HCT116 (cell line): ENCODE results near the gene SEL1L3.

Experiments used
- CEBPB ChIP-seq: IDR thresholded peaks from 2 replicates; pipeline ENCODE4 v1.6.1; 2012; ENCODE audit warnings: low read depth
- EGR1 ChIP-seq: IDR thresholded peaks from 2 replicates; pipeline ENCODE4 v1.6.1; 2012; ENCODE audit warnings: low read depth
- EZH2 ChIP-seq: fragments of 200-600 bp; sonication (generic); IDR thresholded peaks from 2 replicates; pipeline ENCODE4 v1.6.1; 2017; ENCODE audit warnings: antibody characterized with exemption, mixed run types
- JUND ChIP-seq: IDR thresholded peaks from 2 replicates; pipeline ENCODE4 v1.6.1; 2012
- POLR2A ChIP-seq: IDR thresholded peaks from 2 replicates; pipeline ENCODE4 v1.7.0; 2011; ENCODE audit warnings: borderline replicate concordance; ENCODE audit not compliant: insufficient read depth, insufficient read length; ENCODE audit errors: extremely low read depth
- RAD21 ChIP-seq: IDR thresholded peaks from 2 replicates; pipeline ENCODE4 v1.6.1; 2012; ENCODE audit warnings: low read depth, mild to moderate bottlenecking
- TF ChIP-seq, protein P1 (sequence below), 3 experiments: fragments of 200-600 bp in 1 of 3; sonication (generic) in 1 of 3; IDR thresholded peaks in 2 of 3; conservative IDR thresholded peaks in 1 of 3; 2 replicates each; pipeline ENCODE4 v1.5.1; 2012 to 2017; ENCODE audit warnings: low read depth in 2 of 3, low read length in 2 of 3, antibody characterized with exemption in 1 of 3, borderline replicate concordance in 1 of 3, control low read depth in 1 of 3, mild to moderate bottlenecking in 1 of 3, mixed read lengths in 1 of 3, mixed run types in 1 of 3, moderate library complexity in 1 of 3; ENCODE audit not compliant: insufficient read depth in 1 of 3

DNA sequence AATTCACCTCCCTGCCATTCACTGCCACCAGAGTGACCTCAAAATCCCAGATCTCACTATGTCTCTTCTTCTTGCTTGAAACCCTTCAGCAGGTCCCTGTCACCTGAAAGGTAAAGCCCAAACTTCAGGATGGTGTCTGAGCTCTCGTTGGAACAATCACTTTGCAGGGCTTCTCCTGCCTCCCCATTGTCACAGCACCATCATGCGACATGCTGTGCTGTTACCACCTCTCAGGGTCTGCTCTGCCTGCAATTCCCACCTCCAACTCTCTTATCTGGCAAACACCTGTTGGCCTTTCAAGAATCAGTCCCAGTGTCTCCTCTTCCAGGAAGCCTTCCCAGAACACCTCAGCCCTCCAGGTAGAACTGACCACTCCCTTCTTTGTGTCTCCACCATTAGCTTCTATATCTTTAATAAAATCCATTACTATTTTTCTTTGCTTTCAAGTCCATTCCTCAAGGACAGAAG, 46.2 kb downstream of the SEL1L3 start:
- TF ChIP-seq, protein P1, sequence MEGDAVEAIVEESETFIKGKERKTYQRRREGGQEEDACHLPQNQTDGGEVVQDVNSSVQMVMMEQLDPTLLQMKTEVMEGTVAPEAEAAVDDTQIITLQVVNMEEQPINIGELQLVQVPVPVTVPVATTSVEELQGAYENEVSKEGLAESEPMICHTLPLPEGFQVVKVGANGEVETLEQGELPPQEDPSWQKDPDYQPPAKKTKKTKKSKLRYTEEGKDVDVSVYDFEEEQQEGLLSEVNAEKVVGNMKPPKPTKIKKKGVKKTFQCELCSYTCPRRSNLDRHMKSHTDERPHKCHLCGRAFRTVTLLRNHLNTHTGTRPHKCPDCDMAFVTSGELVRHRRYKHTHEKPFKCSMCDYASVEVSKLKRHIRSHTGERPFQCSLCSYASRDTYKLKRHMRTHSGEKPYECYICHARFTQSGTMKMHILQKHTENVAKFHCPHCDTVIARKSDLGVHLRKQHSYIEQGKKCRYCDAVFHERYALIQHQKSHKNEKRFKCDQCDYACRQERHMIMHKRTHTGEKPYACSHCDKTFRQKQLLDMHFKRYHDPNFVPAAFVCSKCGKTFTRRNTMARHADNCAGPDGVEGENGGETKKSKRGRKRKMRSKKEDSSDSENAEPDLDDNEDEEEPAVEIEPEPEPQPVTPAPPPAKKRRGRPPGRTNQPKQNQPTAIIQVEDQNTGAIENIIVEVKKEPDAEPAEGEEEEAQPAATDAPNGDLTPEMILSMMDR (IDR thresholded peaks at IDR 0.05 in 2 of 3, conservative IDR thresholded peaks at IDR 0.05 in 1 of 3; ENCODE audit: borderline replicate concordance in 1 of 3, insufficient read depth in 1 of 3, low read depth in 2 of 3, low read length in 2 of 3) = no peak
- TF ChIP-seq EGR1 (no peak), JUND (no peak), POLR2A (no peak), EZH2 (no peak), CEBPB (no peak), RAD21 (no peak)
